ENCODE results near the gene WAPL.

WAPL gene

GRCh38 chr10:86410542-86411124 lies 111.0 kb downstream of the WAPL start:
- TF ChIP-seq FOXM1 (IDR thresholded peaks at IDR 0.05; ENCODE audit: borderline replicate concordance, low read depth), result no peak
- no peak for TF ChIP-seq USF1 (IDR thresholded peaks at IDR 0.05)
- TF ChIP-seq NFIC (IDR thresholded peaks at IDR 0.05), result no peak
- no peak for TF ChIP-seq MAX (IDR thresholded peaks at IDR 0.05)

GRCh38 chr10:86409183-86409582 lies 112.4 kb downstream of the WAPL start:
- TF ChIP-seq EGR1 (IDR thresholded peaks at IDR 0.05) (no peak), MAX (IDR thresholded peaks at IDR 0.05) (no peak), TAF1 (IDR thresholded peaks at IDR 0.05; ENCODE audit: low read depth) (no peak), FOXM1 (IDR thresholded peaks at IDR 0.05; ENCODE audit: borderline replicate concordance, low read depth) (no peak), EP300 (IDR thresholded peaks at IDR 0.05; ENCODE audit: borderline replicate concordance) (no peak), NFIC (IDR thresholded peaks at IDR 0.05) (no peak), CREB1 (IDR thresholded peaks at IDR 0.05; ENCODE audit: low read depth) (no peak), RAD21 (IDR thresholded peaks at IDR 0.05; ENCODE audit: low read depth) (no peak), CEBPB (IDR thresholded peaks at IDR 0.05) (no peak), REST (IDR thresholded peaks at IDR 0.05; ENCODE audit: low read depth) (no peak)

- TF ChIP-seq USF1 (IDR thresholded peaks at IDR 0.05), result peak; percentile 35; the same call in 1 of the 2 replicates
- TF ChIP-seq FOXM1 (IDR thresholded peaks at IDR 0.05; ENCODE audit: borderline replicate concordance, low read depth), result no peak
- TF ChIP-seq NFIC (IDR thresholded peaks at IDR 0.05), result 0 out of 2 replicates have a peak, but pooled peaks have one; percentile 9
- peak; percentile 33; the same call in 1 of the 2 replicates for TF ChIP-seq TEAD4 (IDR thresholded peaks at IDR 0.05)
Observed at GRCh38 chr10:86403183-86403797, 118.3 kb downstream of the WAPL start.

- no peak for TF ChIP-seq TAF1 (IDR thresholded peaks at IDR 0.05; ENCODE audit: low read depth)
Observed at GRCh38 chr10:86402283-86402941, 119.2 kb downstream of the WAPL start.

- TF ChIP-seq TCF12 (IDR thresholded peaks at IDR 0.05; ENCODE audit: low read depth), result no peak
- TF ChIP-seq TAF1 (IDR thresholded peaks at IDR 0.05; ENCODE audit: low read depth), result no peak
- no peak for TF ChIP-seq FOXM1 (IDR thresholded peaks at IDR 0.05; ENCODE audit: borderline replicate concordance, low read depth)
Observed at GRCh38 chr10:86401588-86402282, 119.9 kb downstream of the WAPL start.

GRCh38 chr10:86400705-86401587 lies 120.6 kb downstream of the WAPL start:
- no peak for TF ChIP-seq TCF12 (IDR thresholded peaks at IDR 0.05; ENCODE audit: low read depth)
- peak; percentile 50; the same call in 1 of the 2 replicates for TF ChIP-seq MAX (IDR thresholded peaks at IDR 0.05)
- no peak for TF ChIP-seq CREB1 (IDR thresholded peaks at IDR 0.05; ENCODE audit: low read depth)
- TF ChIP-seq FOXM1 (IDR thresholded peaks at IDR 0.05; ENCODE audit: borderline replicate concordance, low read depth), result no peak
- no peak; the same call in none of the 2 replicates for TF ChIP-seq TAF1 (IDR thresholded peaks at IDR 0.05; ENCODE audit: low read depth)
- TF ChIP-seq ZBTB7A (IDR thresholded peaks at IDR 0.05; ENCODE audit: low read depth), result peak; percentile 42
- TF ChIP-seq USF1 (IDR thresholded peaks at IDR 0.05), result 0 out of 2 replicates have a peak, but pooled peaks have one; percentile 12
- no peak for TF ChIP-seq NFIC (IDR thresholded peaks at IDR 0.05)
- no peak for TF ChIP-seq YY1 (IDR thresholded peaks at IDR 0.05; ENCODE audit: low read depth)
- no peak for TF ChIP-seq RAD21 (IDR thresholded peaks at IDR 0.05; ENCODE audit: low read depth)
- TF ChIP-seq REST (IDR thresholded peaks at IDR 0.05; ENCODE audit: low read depth), result no peak
- TF ChIP-seq EGR1 (IDR thresholded peaks at IDR 0.05), result no peak
- TF ChIP-seq EP300 (IDR thresholded peaks at IDR 0.05; ENCODE audit: borderline replicate concordance), result peak; percentile 25; the same call in 1 of the 2 replicates

All from Ishikawa (cell line).